A549 treated with DMSO at 1 μM for 4 hours (cell line): ENCODE measurements around the gene RAVER2. TPM values are rescaled to one million over a fixed set of nuclear protein-coding genes. Genes with fewer than 3 reads are reported as not detected.

Source experiments
- total RNA-seq: library from RNA; stranded (reverse); fragments of 200-300 nt; extraction: Qiagen RNA extraction; gene quantifications from 5 replicates; pipeline ENCODE4 v1.2.3, GENCODE V29; 2022; ENCODE audit warnings: low read depth

RAVER2 gene, protein sequence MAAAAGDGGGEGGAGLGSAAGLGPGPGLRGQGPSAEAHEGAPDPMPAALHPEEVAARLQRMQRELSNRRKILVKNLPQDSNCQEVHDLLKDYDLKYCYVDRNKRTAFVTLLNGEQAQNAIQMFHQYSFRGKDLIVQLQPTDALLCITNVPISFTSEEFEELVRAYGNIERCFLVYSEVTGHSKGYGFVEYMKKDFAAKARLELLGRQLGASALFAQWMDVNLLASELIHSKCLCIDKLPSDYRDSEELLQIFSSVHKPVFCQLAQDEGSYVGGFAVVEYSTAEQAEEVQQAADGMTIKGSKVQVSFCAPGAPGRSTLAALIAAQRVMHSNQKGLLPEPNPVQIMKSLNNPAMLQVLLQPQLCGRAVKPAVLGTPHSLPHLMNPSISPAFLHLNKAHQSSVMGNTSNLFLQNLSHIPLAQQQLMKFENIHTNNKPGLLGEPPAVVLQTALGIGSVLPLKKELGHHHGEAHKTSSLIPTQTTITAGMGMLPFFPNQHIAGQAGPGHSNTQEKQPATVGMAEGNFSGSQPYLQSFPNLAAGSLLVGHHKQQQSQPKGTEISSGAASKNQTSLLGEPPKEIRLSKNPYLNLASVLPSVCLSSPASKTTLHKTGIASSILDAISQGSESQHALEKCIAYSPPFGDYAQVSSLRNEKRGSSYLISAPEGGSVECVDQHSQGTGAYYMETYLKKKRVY
- total RNA-seq, result 4.7 to 5.9 TPM (median 5.5 TPM) in 5 replicates

DNA sequence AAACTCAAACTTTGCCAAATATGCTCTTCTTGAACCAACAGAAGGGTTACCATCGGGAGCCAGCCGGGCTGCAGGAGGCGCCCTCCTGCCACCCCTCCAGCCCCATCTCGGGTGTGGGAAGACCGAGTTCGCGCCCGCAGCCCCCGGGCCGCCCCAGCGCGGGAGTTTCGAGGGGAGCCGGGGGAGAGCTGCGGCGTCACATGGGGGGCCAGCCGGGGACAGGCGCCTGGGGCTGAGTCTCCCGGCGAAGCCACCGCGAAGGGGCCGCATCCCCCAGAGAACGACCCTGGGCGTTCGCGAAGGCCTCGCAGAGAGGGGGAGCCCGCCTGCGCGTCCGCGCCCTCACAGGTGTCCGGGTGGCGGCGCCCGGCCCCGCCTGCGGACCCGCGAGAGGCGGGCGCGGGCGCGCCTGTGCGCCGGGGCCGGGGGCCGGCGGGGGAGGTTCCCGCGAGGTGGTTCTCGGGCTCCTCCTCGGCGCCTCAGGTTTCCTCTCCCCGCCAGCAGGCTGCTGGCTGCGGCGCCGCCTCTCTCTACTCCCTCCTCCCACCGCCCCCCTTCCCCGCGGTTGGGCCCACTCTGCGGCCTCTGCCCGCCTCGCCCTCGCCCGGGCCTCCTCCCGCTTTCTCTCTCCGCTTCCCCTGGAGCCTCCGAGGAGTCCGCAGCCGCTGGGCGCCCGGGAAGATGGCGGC, at the start of gene RAVER2:
RAVER2 (plus strand) TSS at position 584 of the 689 bp plus-strand sequence; CDS start at position 682, 98 bp downstream.

Other genes starting within 250 kb of the RAVER2 start
- gene JAK1, start 221.5 kb downstream of the RAVER2 start, total RNA-seq, result 126 to 153 TPM (median 141 TPM) in 5 replicates